ENCODE measurements around the gene IPO11.

IPO11 gene

DNA sequence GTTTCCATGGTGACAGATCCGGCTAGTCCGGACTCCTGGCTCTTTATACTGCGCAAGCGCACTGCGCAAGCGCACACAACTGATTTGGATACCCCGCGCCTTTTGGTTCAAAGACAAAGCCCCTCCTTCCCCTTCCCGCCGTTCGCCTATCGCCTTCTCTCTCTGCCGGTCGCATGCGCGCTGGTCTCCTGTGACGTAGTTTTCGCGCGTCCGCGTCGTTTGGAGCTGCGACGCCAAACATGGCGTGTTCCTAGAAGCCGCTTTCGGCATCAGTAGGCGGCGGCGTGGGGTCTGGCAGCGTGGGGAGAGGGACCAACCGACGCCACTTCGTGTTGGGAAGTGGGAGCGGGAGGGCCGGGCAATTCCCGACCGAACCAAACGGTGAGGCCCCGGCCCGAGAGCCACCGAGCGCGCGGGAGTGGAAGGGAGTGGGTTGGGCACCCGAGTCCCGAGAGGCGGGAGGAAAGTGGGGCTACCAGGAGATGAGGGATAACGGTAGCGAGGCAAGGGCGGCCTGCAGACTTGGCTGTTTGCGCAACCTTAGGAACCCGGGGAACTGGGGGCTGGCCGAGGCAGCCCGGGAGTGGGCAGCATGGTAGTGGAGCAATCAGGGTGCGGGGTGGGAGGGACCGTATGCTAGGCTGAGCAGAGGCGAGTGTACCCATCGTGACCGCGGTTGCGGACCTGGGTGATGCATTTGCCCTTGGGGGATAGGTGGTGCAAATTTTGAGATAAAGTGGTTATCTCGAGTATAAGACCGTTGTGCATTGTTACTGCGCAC, at the start of gene IPO11:
IPO11 (plus strand) TSS at position 215 of the 781 bp plus-strand sequence. CDS start 24,517 bp downstream, outside the sequence.
- peak; percentile 87 to 88 for ATAC-seq

DNA sequence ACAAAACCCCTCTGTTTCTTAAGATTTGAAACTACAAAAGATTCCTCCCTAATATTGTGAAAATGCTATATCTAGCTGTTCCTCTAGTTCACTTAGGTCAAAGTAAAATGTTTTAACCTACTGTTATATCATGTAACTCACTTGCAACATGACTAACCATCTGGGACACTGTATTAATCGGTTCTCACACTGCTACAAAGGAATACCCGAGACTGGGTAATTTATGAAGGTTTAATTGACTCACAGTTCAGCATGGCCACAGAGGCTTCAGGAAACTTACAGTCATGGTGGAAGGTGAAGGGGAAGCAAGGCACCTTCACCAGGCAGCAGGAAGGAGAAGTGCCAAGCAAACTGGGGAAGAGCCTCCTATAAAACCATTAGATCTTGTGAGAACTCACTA, 43.5 kb upstream of the IPO11 start:
- peak in 1 of 2 donors; percentile 62 for ATAC-seq

DNA sequence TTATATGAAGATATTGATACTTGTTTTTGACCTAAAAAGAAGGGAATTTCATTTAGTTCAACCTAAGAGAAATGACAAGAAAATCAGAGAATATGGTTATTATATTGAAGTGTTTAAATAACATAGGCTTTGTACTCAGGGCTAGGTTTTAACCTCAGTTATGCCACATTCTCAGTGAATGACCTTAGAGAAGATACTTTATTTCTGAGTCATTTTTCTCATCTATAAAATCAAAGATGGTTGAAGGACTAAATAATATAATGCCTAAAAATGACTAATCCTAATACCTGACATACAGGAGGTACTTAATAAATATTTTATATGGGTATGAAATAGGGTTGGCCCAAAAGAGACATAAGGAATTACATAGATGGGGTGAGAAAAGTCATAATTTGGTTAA, 41.2 kb upstream of the IPO11 start:
- no peak for ATAC-seq

DNA sequence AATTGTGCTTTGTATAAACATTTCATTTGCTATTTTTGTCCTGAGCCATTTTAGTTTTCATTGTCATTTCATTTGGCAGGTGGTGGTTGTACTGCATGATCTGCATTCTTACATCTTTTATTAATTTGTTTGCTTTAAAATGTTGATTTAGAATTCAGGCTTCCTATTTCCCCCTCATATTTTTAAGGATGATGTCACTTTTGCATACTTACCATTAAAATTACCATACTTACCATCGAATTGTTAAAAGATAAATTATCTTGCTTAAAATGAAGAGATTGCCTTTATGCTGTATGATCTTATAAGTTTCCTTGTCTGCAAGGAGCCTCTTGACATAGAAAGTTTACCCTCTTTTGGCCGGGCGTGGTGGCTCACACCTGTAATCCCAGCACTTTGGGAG, 40.0 kb upstream of the IPO11 start:
- no peak for ATAC-seq

DNA sequence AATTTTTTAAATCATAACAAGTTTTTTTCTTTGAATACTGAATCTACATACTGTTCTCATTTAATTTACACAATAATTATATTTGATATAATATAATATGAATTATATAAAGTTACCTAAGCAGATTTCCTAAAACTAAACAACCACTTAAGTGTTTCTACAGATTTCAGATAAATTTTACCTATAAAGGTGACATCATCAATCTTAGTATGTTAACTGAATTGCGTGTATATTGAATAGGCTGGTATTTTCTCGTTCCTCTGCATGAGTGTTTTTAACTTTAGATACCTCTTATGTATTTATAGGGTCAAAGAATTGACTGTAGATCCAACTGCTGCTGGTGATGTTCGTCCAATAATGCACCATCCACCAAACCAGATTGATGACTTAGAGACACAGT, 39.2 kb upstream of the IPO11 start:
- no peak for ATAC-seq

DNA sequence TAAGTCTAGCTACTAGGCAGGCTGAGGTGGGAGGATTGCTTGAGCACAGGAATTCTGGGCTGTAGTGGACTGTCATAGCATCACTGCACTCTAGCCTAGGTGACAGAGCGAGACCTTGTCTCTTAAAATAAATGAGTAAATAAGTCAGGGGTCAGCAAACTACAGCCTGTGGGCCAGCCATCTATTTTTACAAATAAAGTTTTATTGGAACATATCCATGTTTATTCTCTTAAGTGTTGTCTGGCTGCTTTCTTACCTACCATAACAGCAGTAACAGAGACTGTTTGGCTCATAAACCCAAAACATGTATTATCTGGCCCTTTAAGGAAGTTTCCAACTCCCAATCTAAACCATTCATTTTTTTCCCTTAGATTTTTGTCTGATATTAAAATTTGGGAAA, 38.5 kb upstream of the IPO11 start:
- no peak for ATAC-seq

DNA sequence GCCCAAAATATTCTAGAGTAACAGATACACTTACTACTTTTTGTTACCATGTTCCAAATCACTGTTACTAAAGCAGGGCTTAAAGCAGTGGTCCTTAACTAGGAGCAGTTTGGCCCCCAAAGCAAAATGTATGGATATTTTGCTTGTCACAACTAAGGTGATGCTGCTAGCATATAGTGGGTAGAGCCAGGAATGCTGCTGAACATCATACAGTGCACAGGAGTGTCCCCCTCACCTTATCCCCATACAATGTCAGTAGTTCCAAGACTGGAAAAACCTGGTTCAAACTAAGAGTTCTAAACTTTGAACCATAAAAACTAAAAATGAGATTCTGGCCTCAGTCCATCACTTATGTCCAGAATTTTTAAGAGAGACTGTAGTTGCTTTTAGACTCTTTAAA, 36.9 kb upstream of the IPO11 start:
- no peak for ATAC-seq

DNA sequence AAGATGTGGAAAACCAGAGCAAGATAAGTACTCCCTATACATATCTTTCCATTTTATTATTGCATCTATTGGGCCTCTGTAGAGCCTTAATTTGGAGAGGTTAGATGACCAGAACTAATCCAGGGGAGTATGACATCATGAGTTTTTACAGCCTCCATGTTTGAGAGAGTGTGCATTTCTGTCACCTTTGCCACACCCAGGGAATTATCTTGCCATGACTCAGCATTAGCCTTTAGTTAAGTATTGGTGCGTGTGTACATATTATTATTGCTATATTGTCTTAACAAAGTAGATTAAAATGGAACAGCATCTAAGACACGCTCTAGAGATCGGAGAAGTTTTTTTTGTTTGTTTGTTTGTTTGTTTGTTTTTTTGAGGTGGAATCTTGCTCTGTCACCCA, 36.5 kb upstream of the IPO11 start:
- no peak for ATAC-seq

DNA sequence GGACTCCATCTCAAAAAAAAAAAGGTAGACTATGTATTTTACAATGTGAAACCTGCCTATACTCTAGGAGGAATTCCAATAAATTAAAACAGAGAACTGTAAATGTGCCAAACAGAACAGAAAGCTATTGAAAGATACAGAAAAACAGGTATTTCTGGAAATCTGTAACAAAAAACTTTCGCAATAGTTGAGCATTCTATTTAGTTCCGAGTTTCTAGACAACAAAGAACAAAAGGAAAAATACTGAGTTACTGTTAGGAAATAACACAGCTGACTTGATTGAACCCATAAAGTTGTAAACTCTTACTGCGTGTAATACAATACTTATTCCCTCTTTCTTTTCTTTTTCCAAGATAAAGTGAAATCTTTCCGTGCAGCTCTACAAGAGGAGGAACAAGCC, 27.4 kb upstream of the IPO11 start:
- ATAC-seq = no peak

DNA sequence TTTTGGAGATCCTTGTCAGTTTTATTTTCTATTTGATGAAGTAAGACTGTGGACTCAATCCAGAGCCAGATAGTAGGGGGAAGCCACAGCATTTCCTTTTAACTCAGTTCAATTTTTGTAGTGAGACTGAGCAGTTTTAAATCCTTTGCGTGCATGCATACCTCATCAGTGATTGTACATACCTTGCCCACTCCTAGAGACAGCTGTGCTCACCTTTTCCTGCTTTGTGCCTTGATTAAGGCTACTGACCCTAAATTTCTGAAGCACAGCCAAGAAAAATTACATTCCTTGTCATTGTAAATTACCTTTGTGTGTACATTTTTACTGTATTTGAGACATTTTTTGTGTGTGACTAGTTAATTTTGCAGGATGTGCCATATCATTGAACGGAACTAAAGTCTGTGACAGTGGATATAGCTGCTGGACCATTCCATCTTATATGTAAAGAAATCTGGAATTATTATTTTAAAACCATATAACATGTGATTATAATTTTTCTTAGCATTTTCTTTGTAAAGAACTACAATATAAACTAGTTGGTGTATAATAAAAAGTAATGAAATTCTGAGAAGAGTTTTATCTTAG, 26.7 kb upstream of the IPO11 start:
- no peak for ATAC-seq

DNA sequence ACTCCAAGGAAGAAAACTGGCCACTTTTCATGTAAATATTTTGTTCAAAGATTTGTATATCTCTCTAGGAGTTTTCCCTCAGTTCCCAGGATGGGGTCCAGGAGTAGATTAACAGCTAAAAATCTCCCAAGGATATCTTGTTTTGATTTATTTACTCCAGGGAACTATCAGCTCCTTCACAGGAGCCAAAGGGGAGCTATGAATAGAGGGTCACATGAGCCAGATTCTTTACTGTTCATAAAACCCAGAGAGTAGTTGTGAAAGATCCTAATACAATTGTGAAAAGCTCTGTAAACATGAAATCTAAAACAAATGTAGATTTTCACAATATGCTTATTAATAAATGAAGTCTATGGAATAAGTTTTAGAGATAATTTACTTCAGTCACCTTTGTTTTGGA, 25.7 kb upstream of the IPO11 start:
- no peak for ATAC-seq

DNA sequence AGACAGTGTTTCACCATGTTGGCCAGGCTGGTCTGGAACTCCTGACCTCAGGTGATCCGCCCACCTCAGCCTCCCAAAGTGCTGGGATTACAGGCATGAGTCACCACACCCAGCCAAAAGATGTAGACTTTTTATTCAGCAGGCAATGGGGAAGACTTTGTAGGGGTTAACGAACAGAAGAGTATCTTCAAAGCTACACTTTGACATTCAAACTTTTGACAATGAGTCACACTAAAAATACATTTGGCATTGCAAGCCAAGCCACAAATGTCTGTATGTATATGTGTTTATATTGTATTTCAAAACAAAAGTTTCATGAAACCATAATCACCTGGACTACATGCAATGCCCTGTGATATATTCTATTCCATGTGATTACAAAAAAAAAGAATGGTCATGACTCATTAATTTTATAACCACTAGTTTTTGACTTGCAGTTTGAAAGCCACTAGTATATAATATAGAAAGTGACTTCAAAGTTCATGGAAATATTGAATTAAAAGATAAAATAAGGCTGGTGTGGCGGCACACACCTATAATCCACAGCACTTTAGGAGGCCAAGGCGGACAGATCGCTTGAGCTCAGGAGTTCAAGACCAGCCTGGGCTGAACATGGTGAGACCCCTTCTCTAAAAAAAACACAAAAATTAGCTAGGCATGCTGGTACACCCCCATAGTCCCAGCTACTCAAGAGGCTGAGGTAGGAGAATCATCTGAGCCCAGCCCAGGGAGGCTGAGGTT, 17.2 kb upstream of the IPO11 start:
- ATAC-seq = peak; percentile 80 to 88

DNA sequence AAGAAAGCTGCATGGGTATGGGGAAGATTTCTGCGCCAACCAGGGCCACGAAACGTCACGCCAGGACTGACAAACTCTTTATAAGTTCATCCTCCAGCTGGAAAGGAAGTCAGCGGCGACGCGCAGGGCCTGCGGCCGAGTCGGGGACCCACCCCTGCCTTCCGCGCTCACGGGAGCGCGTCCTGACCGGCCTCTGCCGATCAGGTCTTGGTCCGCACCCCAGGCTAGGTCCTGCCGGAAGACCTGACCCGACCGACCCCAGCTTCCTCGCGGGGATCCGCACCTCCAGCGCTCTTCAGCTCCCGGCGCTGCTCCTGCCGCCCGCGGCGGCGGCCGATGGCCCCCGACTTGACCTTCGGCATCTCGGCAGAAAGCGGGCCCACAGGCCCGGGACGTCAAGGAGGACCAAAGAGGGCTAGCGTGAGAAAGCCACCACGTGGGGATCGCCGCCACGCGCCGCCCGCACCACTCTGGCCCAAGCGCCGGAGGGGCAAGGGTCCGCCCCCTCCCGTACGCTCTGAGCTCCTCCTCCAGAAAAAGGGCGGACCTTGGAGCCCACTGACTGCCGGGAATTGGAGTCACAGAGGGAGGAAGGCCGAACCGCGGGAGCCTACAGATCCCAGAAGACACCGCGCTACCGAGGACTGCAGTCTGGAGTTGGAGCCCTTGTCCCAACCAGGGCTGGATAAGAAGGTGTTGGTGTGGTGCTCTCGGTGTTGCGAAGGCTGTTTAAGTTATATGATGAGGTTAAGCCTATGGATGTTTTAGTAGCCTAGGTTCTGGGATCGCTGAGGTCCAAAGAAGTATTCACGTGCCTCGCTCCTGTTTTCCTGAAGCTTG, 8.9 kb upstream of the IPO11 start, which contains the start of gene DIMT1:
DIMT1 (minus strand) TSS at position 495 of the 840 bp plus-strand sequence; CDS start at position 362, 133 bp downstream.
- peak; percentile 97 for ATAC-seq

DNA sequence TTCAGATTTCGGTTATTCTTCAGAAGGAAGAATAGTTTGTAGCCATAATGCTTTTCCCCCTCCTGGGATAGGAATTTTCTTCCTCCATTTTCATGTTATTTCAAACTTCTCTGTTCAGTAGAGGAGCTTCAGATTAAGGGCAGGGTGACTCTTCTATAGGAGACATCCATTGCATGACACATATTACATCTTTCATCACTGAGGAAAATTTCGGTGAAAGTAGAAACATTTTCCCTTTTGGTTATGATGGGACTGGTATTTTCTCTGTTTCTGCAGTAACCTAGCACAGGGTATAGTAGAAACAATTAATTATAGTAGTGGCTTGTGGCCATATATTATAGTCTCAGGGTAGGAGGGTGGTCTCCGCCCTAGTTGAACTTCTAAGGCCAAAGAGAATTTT, 1.1 kb downstream of the IPO11 start:
- no peak for ATAC-seq

DNA sequence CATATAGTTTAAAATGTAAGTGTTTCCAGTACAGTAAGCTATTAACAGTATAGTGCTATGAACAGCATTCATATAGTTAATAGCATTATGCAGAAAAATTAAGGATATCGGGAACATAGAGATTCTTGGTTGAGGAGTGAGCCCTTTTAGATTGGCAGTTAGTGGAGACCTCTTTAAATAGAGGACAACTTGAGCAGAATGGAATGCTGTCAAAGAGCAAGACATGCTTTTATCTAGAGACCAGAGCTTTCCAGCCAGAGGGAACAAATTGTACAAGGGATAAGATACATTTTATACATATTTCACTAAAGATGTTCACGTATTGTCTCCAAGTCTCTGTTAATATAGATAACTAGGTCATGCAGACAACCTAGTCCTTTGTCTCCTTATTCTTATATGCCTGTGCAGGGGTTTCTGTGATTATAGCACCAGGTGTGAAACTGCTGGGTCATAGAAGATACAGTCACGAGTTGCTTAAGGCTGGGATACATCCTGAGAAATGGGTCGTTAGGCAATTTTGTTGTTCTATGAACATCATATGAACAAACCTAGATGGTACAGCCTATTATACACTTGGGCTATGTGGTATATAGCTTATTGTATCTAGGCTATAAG, 6.0 kb downstream of the IPO11 start:
- ATAC-seq = no peak

DNA sequence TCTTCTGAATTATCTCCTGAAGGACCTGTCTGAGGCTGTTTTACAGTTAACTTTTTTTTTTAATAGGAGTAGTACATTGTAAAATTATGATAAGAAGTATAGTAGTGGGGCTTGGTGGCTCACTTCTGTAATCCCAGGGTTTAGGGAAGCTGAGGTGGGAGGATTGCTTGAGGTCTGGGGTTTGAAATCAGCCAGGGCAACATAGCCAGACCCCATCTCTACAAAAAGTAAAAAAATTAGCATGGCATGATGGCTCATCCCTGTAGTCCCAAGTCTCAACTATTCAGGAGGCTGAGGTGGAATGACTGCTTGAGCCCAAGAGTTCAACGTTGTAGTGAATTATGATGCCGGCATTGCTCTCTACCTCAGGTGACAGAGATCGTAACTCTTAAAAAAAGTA, 7.0 kb downstream of the IPO11 start:
- no peak for ATAC-seq

DNA sequence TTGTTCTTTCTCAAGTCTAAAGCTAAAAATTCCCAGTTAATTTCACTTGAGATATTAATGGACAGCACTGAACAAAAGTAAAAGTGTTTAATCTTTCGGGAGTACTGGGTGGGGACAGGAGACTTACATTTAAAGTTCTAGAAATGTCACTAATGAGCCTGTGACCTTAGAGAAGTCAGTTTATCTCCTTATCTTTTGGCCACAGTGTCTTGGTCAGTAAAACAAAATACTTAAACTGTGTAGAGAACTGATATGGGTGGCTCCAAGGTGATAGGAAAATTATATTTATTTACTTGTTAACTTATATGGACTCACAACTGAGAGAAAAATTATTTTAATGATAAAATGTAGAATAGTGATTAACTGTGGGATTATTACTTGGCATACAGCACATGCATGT, 8.9 kb downstream of the IPO11 start:
- ATAC-seq = no peak

DNA sequence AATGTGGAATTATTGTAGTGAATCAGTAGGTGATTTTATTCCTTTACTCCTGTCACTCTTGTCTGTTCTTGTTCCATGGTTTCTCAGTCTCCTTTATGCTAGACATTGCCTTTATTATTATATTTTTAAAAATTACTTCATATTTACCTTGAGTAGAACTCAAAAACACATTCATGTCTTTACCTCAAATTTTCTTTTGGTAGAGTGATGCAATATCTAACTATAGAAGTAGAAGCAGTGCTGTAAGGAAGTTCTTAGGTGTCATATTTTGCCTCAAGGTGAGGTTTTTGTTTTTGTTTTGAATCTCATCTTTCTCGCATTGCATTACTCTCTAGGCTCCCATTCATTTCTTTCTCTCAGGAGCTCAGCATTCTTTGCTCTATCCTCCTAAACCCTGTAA, 12.2 kb downstream of the IPO11 start:
- ATAC-seq = no peak

DNA sequence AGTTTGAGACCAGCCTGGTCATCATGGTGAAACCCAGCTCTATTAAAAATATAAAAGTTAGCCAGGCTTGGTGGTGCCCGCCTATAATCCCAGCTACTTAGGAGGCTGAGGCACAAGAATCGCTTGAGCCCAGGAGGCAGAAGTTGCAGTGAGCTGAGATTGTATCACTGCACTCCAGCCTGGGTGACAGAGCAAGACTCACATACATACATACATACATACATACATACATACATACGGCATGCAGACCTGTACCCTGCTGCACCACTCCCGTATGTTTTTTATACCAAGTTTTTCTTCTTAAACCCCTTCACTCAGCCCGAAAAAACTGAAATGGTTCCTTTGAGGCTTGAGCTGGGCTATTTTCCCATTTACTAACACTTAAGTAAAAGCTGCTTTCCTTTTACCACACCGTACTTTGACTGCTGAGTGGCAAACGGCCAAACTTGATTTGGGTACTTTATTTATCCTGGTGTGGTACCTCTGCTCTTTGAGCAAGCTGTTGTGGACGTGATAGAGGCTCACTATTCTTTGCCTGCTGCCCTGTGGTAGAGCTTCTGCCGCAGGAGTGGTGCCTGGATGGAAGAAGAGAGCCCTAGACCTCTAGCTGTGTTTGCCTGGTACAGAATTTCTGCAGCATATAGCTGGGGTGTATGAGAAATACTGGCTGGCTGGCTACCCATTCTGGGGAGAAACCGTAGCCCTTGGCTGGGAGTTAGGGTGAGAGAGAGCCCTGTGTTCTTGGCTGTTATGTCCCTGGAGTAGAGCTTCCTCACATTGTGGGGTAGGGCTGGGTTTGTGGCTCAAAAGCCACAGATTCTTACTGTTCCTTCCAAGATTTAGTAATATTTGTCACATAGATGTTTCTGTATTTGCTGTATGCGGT, 19.4 kb downstream of the IPO11 start:
- no peak for ATAC-seq

DNA sequence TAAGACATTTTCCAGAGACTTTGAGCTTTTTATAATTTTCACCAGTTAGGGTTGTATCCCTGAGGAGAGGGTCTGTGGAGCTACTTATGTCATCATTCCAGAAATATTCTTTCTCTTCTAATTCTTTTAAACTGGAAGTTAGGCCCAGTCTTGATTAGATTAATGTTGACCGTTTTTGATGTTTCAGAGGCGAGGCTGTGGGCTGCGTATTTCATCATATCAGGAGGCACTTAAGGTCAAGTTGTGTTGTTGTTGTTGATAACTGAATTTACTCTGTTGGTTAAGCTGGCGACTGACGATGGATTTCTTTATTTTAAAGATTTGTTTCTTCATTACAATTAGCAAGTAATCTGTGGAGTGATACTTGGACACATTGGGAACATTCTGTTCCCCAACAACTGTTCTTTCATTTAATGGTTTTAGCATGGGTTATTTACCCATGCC, 20.1 kb downstream of the IPO11 start:
- no peak for ATAC-seq

DNA sequence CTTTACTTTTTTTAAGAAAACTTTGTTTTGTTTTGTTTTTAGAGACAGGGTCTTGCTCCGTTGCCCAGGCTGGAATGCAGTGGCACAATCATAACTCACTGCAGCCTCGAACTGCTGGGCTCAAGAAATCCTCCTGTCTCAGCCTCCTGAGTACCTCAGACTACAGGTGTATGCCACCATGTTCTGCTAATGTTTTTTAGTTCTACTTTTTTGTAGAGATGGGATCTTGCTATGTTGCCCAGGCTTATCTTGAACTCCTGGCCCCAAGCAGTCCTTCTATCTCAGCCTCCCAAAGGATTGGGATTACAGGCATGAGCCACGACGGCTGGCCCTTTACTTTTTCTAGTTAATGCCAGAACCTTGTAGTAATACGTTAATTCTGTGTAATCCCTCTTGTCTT, 36.0 kb downstream of the IPO11 start:
- ATAC-seq = no peak

Measured in activated CD4-positive, CD25-positive, alpha-beta regulatory T cell treated with anti-CD3 and anti-CD28 coated beads, Interleukin-2, amount 50 U/mL, for 24 hours (primary cell).